ENCODE measurements around the gene FCN3.
A peak's percentile ranks its signal among the peaks of the same experiment; 100 is the strongest.

FCN3 gene

DNA sequence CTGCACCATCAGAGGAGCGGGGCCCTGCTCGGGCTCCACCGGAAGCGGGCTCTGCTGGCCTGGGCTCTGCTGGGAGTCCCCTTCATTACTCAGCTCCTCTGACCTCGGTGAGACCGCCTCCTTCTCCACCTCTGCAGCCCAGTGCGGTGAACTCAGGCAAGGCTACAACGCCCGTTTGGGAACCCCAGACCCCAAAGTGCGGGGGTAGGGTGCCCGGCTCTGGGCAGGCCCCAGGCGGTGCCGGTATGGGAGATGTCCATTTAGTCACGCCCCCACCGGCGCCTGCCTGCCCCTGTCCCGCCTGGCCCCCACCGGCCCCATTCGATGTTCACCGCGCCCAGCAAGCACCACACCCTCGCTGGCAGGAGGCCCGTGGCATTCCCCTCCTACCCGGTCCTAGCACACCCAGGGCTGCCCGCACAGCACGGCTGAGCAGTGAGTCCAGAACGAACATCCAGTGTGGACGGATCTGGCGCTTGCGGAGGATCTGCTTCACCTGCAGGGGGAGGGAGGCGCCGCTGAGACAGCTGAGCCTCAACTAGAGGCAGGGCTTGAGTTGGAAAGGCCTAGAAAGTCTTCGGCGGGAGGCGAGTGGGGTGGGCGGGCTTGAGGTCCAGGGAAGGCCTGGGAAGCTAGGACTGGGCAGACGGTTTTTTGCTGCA lies 17.9 kb downstream of the FCN3 start:
- no peak for DNase-seq

- DNase-seq: no peak
These were observed 18.4 kb downstream of the FCN3 start for GRCh38 chr1:27356277-27356618.

DNA sequence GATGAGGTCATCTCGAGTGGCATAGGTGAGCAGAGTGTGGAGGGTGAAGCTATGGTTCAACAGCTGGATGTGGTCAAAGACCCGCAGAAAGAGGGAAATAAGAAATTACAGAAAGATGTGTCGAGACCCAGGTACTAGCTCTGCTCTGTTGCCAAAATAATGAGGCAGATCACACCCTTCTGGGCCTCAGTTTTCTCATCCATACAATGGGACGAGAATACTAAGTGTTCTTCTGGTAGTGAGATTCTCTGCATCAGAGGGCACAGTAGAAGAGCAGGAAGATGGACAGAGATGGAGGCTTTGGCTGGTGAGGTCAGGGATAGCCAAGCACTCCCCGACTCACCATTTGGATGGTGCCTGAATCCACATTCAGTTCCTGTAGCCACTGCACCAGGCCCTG lies 18.9 kb downstream of the FCN3 start:
- no peak for DNase-seq

DNA sequence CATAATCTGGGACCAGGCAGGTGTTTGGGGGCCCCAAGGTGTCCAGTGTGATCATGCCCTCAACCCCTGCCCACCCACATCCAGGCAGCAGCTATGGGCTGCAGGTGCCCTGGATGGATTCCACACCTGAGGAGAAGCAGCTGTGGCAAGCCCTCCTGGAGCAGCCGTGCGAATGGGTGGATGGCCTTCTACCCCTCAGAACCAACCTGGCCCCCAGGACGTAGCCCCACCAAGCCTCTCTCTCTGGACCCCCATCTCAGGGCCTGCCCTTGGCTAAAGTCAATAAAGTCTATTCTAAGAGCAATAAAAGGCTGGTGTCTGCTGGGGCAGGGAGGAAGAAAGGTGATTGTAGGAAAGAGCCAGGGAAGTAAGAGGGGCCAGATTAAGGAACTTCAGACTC lies 21.0 kb downstream of the FCN3 start:
- DNase-seq: no peak

- DNase-seq: no peak
These were observed 21.5 kb downstream of the FCN3 start for GRCh38 chr1:27353166-27353565.

DNA sequence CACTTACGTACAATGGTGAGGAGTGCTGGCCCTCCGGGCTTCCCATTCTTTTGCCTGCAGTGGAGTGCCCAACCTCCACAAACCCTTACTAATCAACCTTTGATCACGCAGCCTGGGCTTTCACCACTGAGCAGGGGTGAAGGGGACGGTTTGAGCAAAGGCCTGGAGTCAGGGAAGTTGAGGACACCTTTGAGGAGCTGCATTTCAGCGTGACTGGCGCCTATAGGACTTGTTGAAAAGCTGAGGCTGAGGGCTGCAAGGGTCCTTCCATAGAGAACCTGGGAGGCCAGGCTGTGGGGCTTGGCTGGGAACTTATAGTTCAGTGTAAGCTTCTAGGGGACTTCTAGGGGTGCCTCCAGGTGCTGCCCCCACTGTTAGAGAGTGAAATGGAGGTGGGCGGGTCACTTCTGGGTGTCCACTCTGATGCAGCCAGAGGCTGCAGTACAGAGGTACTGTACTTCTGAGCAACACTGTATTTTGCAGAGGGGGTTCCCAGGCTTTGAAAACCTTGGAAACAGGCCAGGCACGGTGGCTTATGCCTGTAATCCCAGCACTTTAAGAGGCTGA lies 23.0 kb downstream of the FCN3 start:
- no peak for DNase-seq

GRCh38 chr1:27350663-27351540 lies 23.7 kb downstream of the FCN3 start:
- no peak for DNase-seq

DNA sequence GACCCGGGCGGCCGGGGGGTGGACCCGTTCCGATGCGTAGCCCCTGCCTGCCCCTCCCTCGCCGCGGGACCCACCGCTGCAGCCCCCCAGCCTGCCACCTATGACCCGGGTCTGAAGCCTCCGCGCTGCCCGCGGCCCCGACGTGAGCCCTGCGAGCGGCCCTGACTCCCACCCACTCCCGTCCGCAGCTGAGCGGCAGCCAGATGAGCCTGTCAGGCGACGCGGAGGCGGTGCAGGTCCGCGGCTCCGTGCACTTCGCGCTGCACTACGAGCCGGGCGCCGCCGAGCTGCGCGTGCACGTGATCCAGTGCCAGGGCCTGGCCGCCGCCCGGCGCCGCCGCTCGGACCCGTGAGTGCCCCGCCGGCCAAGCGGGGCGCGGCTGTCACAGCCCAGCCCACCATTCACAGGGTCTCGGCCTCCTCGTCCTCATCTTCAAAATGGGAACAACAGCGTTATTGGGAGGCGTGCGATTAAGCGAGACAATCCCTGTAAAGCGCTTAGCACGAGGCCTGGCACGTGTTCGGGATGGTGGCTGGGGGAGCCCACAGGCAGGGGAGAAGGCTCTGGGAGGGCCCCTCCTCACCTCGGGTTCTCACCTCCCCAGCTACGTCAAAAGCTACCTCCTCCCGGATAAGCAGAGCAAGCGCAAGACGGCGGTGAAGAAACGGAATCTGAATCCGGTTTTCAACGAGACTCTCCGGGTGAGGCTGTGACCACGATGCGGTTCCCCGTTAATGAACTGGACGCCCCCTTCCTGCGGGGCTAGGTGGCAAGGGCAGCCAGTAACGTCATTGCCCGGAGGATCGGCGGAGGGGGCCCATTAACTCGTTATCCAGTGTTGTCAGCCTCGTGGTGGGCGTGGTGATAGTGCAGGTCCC lies 24.6 kb downstream of the FCN3 start:
- DNase-seq: peak; percentile 4

DNA sequence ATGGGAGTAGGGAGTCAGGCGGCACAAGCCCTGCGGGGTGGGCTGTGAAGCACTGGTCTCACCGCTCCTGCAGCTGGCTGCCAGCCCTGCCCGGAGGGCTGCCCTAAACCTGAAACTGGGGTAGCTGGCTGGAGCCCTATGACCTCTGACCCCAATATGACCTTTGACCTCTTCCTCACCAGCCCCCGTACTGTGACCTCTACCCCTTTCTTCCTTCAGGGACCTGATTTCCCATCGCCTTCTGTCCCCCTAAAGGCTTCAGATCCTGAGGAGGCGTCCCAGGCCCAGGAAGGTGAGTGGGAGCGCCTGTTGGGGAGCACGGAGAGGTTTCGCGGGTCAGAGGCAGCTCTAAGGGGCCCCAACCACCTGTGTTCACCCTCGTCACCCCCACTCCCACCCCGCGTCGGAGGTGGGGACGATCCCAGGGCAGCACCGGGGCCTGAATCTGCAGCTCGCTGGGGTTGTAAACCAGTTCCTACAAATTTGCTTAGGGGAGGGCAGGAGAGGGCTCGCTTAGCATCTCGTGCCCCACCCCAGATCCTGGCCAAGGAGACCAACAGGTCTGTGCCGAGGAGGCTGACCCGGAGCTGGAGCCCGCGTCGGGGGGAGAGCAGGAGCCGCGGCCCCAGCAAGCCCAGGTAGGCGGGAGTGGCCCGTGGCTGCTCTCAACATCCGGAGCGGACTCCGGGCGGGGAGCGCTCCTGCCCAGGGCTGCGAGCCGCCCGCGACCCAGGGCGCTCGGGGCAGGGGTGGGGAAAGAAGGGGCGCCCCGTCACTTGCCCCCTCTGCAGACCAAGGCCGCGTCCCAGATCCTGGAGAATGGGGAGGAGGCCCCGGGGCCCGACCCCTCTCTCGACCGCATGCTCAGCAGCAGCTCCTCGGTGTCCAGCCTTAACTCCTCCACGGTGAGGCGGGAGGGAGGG lies 25.5 kb downstream of the FCN3 start:
- peak; percentile 5 for DNase-seq

DNA sequence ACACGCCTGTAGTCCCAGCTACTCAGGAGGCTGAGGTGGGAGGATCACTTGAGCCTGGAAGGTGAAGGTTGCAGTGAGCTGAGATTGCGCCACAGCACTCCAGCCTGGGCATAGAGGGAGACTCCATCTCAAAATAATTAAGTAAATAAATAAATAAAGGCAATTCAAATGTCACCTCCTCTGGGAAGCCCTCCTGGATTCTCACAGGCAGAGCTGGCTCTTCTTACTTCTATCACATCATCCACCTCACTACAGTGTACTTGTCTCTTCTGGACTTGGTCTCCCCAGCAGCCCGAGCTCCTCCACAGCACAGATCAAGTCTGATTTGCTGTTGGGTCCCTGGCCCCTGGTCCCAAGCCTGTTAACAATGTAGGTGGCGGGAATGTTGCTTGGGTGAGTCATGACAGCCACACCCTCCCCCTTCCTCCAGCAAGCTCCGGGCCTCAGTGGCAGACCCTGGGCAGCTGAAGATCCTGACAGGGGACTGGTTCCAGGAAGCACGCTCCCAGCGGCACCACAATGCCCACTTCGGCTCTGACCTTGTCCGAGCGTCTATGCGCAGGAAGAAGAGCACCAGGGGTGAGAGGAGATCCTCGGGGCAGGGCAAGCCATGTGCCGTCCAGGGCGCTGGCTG lies 27.5 kb downstream of the FCN3 start:
- no peak for DNase-seq

- no peak for DNase-seq
These were observed 28.3 kb downstream of the FCN3 start for GRCh38 chr1:27346357-27346756.

GRCh38 chr1:27345272-27345671 lies 29.4 kb downstream of the FCN3 start:
- DNase-seq: no peak

DNA sequence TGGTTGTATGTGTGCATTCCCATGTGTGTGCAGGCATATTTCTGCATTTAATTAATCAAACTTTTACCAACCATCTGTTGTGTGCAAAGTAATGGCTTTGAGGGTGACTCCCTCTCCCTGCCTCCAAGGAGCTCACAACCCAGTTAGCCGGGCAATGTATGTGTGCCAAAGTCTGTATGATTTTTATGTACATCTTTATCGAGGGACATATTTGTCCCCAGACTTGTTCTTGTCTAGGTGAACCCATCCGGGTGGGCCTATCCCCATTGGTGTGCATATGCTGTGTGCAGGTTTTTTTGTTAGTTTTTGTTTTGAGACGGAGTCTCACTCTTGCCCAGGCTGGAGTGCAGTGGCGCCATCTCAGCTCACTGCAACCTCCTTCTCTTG lies 31.0 kb downstream of the FCN3 start:
- DNase-seq: no peak

- DNase-seq: no peak
These were observed 31.6 kb downstream of the FCN3 start for GRCh38 chr1:27342778-27343638.

- no peak for DNase-seq
These were observed 32.2 kb downstream of the FCN3 start for GRCh38 chr1:27342391-27342777.

- no peak for DNase-seq
These were observed 32.9 kb downstream of the FCN3 start, which contains the start of gene SYTL1 for GRCh38 chr1:27341525-27342252. Gene SYTL1, plus strand, starts transcription at chr1:27342022. Its CDS starts 3,313 bp downstream, at chr1:27345335.

DNA sequence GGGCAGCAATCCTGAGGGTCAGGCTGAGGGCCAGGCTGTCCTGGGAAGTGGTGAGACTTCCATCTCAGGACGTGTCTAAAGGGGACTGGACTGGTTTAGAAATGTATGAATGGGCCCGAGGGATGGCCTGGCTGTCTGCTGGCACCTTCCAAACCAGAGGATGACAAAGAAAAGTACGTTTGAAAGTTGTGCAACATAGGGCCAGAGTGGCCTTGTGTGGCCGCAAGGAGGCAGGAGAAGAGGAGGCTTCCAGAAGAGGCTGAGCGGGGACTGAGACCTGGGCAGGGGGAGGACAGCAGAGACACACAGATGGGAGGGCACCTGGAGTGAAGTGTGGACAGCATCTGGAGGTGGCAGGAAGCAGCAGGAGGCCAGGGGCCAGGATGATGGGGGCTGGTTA lies 35.4 kb downstream of the FCN3 start:
- DNase-seq: no peak

DNA sequence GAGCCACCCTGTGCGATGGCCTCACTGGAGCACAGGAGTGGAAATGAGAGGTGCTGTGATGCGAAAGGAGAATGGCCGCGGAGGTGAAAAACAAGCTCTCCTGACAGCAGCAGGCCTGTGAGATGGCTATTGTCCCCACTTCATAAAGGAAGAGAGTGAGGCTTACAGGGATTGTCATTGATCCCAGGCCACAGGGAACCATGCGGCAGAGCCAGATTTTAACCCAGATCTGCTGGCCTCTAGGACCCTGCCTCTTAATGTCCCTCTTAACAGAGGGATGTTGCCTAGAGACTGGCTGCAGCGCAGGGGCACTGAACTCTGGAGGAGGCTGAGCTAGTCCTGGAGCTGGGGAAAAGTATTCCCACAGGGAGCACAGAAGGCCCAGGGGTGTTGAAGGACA lies 35.9 kb downstream of the FCN3 start:
- DNase-seq: no peak

GRCh38 chr1:27336756-27337155 lies 37.9 kb downstream of the FCN3 start:
- no peak for DNase-seq
